ENCODE data around the gene AFF1.
"Not testable (repeated sequence)": the region's sequence is repeated elsewhere in the genome, so short reads cannot be mapped to it uniquely, and the experiment has no call there.

The AFF1 gene

GRCh38 chr4:87076690-87077358, 142.0 kb downstream of the AFF1 start:
- no peak for DNase-seq (ENCODE audit: low read depth, low spot score)
- no peak for TF ChIP-seq CTCF (IDR thresholded peaks at IDR 0.05; ENCODE audit: low read depth, low read length)
- in situ Hi-C loops (cut with HindIII; ENCODE audit: low sequenced_read_pairs) = no loop called here
- no peak overlapping the region for H3K4me3 ChIP-seq (ENCODE audit: low read depth, low read length)

GRCh38 chr4:87077914-87078585, 143.2 kb downstream of the AFF1 start:
- DNase-seq (ENCODE audit: low read depth, low spot score) = no peak
- no peak for TF ChIP-seq CTCF (IDR thresholded peaks at IDR 0.05; ENCODE audit: low read depth, low read length)
- in situ Hi-C loops (cut with HindIII; ENCODE audit: low sequenced_read_pairs) = no loop called here
- H3K4me3 ChIP-seq (ENCODE audit: low read depth, low read length) = no peak overlapping the region

GRCh38 chr4:87078987-87079486, 144.2 kb downstream of the AFF1 start:
- in situ Hi-C loops (cut with HindIII; ENCODE audit: low sequenced_read_pairs) = no loop called here
- peak; percentile 80 for DNase-seq (ENCODE audit: low read depth, low spot score)

GRCh38 chr4:87079967-87080366, 145.2 kb downstream of the AFF1 start:
- in situ Hi-C loops (cut with HindIII; ENCODE audit: low sequenced_read_pairs) = no loop called here
- H3K4me3 ChIP-seq (ENCODE audit: low read depth, low read length) = no peak overlapping the region
- TF ChIP-seq CTCF (IDR thresholded peaks at IDR 0.05; ENCODE audit: low read depth, low read length) = no peak
- no peak for DNase-seq (ENCODE audit: low read depth, low spot score)

More at GRCh38 chr4:87078987-87079486, 144.2 kb downstream of the AFF1 start:
- H3K4me3 ChIP-seq (ENCODE audit: low read depth, low read length) = no peak overlapping the region
- TF ChIP-seq CTCF (IDR thresholded peaks at IDR 0.05; ENCODE audit: low read depth, low read length) = no peak

GRCh38 chr4:87080462-87080861, 145.7 kb downstream of the AFF1 start:
- in situ Hi-C loops (cut with HindIII; ENCODE audit: low sequenced_read_pairs) = no loop called here

GRCh38 chr4:87081826-87082225, 147.0 kb downstream of the AFF1 start:
- no peak for DNase-seq (ENCODE audit: low read depth, low spot score)
- no peak for TF ChIP-seq CTCF (IDR thresholded peaks at IDR 0.05; ENCODE audit: low read depth, low read length)
- no peak overlapping the region for H3K4me3 ChIP-seq (ENCODE audit: low read depth, low read length)
- in situ Hi-C loops (cut with HindIII; ENCODE audit: low sequenced_read_pairs) = no loop called here

More at GRCh38 chr4:87080462-87080861, 145.7 kb downstream of the AFF1 start:
- H3K4me3 ChIP-seq (ENCODE audit: low read depth, low read length) = no peak overlapping the region
- DNase-seq (ENCODE audit: low read depth, low spot score) = no peak
- TF ChIP-seq CTCF (IDR thresholded peaks at IDR 0.05; ENCODE audit: low read depth, low read length) = no peak

GRCh38 chr4:87085732-87086131, 150.9 kb downstream of the AFF1 start:
- in situ Hi-C loops (cut with HindIII; ENCODE audit: low sequenced_read_pairs); DNase-seq (ENCODE audit: low read depth, low spot score); H3K4me3 ChIP-seq (ENCODE audit: low read depth, low read length): not testable (repeated sequence)
